Measurements from ENCODE around the gene DDX55. TPM values are rescaled to one million over a fixed set of nuclear protein-coding genes. Genes with fewer than 3 reads are reported as not detected.
A peak's percentile ranks its signal among the peaks of the same experiment; 100 is the strongest.

DDX55 gene
- total and polyA plus RNA-seq, 2 of the 13 experiments (the other 11 are each of a cell fraction or from before 2014, with no cell fraction given) = 22.2 to 37.0 TPM

DNA sequence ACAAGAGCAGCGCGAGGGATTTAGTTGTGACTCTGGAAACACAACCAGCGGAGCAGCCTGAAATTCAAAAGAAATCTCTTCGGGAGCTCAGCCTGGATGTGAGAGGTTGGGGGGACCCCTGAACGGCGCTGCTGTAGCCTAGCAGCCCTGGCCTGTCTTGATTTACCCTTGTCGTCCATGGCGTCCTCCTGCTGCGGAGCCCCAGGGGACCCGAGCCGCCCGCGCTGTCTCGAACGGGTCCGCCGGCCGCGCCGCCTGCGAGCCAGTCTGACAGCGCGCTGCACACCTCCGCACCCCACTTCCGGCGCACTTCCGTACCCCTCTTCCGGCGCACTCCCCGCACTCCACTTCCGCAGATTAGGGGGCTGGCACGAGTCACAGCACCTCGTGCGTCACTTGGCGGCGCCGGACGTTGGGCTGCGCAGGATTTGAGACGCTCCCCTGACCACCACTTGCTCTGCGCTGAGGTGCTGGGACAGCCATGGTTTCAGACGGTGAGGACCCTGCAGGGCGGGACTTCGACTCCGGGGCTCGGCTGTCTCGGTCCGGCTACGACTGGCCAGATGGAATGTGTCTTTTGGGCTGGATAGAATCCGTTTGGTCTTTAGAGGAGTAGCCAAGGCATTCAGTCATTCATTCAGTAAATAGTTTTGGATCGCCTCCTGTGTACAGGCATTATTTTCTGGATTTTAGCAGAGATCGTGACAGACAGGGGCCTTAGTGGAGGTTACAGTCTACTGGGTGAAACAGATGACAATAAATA, 31.7 kb downstream of the DDX55 start, which contains the start of the genes EIF2B1 and GTF2H3 (continued):
- TF ChIP-seq RARA (CRISPR knock-in tag; IDR thresholded peaks at IDR 0.05) (peak; percentile 37; the same call in 1 of the 2 replicates), RBM22 (optimal IDR thresholded peaks at IDR 0.05; ENCODE audit: low read length) (no peak), BRCA1 (CRISPR knock-in tag; IDR thresholded peaks at IDR 0.05) (peak; percentile 85; the same call in 1 of the 2 replicates), ATF1 (CRISPR knock-in tag; IDR thresholded peaks at IDR 0.05) (peak; percentile 100), SOX5 (CRISPR knock-in tag; IDR thresholded peaks at IDR 0.05; ENCODE audit: borderline replicate concordance) (peak; percentile 57; the same call in 1 of the 2 replicates), ZSCAN25 (CRISPR knock-in tag; IDR thresholded peaks at IDR 0.05) (0 out of 2 replicates have a peak, but pooled peaks have one; percentile 61)
- TF ChIP-seq, protein P1, sequence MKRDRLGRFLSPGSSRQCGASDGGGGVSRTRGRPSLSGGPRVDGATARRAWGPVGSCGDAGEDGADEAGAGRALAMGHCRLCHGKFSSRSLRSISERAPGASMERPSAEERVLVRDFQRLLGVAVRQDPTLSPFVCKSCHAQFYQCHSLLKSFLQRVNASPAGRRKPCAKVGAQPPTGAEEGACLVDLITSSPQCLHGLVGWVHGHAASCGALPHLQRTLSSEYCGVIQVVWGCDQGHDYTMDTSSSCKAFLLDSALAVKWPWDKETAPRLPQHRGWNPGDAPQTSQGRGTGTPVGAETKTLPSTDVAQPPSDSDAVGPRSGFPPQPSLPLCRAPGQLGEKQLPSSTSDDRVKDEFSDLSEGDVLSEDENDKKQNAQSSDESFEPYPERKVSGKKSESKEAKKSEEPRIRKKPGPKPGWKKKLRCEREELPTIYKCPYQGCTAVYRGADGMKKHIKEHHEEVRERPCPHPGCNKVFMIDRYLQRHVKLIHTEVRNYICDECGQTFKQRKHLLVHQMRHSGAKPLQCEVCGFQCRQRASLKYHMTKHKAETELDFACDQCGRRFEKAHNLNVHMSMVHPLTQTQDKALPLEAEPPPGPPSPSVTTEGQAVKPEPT (CRISPR knock-in tag; IDR thresholded peaks at IDR 0.05; ENCODE audit: low read depth) = peak; percentile 63; the same call in 1 of the 2 replicates
- TF ChIP-seq, protein P2, sequence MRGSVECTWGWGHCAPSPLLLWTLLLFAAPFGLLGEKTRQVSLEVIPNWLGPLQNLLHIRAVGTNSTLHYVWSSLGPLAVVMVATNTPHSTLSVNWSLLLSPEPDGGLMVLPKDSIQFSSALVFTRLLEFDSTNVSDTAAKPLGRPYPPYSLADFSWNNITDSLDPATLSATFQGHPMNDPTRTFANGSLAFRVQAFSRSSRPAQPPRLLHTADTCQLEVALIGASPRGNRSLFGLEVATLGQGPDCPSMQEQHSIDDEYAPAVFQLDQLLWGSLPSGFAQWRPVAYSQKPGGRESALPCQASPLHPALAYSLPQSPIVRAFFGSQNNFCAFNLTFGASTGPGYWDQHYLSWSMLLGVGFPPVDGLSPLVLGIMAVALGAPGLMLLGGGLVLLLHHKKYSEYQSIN (CRISPR knock-in tag; IDR thresholded peaks at IDR 0.05; ENCODE audit: borderline replicate concordance) = no peak
- TF ChIP-seq, protein P3, sequence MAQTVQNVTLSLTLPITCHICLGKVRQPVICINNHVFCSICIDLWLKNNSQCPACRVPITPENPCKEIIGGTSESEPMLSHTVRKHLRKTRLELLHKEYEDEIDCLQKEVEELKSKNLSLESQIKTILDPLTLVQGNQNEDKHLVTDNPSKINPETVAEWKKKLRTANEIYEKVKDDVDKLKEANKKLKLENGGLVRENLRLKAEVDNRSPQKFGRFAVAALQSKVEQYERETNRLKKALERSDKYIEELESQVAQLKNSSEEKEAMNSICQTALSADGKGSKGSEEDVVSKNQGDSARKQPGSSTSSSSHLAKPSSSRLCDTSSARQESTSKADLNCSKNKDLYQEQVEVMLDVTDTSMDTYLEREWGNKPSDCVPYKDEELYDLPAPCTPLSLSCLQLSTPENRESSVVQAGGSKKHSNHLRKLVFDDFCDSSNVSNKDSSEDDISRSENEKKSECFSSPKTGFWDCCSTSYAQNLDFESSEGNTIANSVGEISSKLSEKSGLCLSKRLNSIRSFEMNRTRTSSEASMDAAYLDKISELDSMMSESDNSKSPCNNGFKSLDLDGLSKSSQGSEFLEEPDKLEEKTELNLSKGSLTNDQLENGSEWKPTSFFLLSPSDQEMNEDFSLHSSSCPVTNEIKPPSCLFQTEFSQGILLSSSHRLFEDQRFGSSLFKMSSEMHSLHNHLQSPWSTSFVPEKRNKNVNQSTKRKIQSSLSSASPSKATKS (CRISPR knock-in tag; IDR thresholded peaks at IDR 0.05) = no peak
- TF ChIP-seq, protein P4, sequence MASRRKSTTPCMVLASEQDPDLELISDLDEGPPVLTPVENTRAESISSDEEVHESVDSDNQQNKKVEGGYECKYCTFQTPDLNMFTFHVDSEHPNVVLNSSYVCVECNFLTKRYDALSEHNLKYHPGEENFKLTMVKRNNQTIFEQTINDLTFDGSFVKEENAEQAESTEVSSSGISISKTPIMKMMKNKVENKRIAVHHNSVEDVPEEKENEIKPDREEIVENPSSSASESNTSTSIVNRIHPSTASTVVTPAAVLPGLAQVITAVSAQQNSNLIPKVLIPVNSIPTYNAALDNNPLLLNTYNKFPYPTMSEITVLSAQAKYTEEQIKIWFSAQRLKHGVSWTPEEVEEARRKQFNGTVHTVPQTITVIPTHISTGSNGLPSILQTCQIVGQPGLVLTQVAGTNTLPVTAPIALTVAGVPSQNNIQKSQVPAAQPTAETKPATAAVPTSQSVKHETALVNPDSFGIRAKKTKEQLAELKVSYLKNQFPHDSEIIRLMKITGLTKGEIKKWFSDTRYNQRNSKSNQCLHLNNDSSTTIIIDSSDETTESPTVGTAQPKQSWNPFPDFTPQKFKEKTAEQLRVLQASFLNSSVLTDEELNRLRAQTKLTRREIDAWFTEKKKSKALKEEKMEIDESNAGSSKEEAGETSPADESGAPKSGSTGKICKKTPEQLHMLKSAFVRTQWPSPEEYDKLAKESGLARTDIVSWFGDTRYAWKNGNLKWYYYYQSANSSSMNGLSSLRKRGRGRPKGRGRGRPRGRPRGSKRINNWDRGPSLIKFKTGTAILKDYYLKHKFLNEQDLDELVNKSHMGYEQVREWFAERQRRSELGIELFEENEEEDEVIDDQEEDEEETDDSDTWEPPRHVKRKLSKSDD (CRISPR knock-in tag; IDR thresholded peaks at IDR 0.05; ENCODE audit: low read depth) = 0 out of 2 replicates have a peak, but pooled peaks have one; percentile 56
- TF ChIP-seq, protein P5, sequence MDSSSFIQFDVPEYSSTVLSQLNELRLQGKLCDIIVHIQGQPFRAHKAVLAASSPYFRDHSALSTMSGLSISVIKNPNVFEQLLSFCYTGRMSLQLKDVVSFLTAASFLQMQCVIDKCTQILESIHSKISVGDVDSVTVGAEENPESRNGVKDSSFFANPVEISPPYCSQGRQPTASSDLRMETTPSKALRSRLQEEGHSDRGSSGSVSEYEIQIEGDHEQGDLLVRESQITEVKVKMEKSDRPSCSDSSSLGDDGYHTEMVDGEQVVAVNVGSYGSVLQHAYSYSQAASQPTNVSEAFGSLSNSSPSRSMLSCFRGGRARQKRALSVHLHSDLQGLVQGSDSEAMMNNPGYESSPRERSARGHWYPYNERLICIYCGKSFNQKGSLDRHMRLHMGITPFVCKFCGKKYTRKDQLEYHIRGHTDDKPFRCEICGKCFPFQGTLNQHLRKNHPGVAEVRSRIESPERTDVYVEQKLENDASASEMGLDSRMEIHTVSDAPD (CRISPR knock-in tag; IDR thresholded peaks at IDR 0.05) = peak; percentile 31; the same call in 1 of the 2 replicates
- TF ChIP-seq, protein P6, sequence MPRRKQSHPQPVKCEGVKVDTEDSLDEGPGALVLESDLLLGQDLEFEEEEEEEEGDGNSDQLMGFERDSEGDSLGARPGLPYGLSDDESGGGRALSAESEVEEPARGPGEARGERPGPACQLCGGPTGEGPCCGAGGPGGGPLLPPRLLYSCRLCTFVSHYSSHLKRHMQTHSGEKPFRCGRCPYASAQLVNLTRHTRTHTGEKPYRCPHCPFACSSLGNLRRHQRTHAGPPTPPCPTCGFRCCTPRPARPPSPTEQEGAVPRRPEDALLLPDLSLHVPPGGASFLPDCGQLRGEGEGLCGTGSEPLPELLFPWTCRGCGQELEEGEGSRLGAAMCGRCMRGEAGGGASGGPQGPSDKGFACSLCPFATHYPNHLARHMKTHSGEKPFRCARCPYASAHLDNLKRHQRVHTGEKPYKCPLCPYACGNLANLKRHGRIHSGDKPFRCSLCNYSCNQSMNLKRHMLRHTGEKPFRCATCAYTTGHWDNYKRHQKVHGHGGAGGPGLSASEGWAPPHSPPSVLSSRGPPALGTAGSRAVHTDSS (CRISPR knock-in tag; conservative IDR thresholded peaks at IDR 0.05) = peak; percentile 84; the same call in 1 of the 2 replicates

Data from HepG2 (cell line).